HG03095 (cell line): ENCODE results near the gene TMEM117.
"Not testable (repeated sequence)": the region's sequence is repeated elsewhere in the genome, so short reads cannot be mapped to it uniquely, and the experiment has no call there.

Source experiments
- ATAC-seq: cut with Tn5 transposase; IDR thresholded peaks from one replicate; pipeline ENCODE4 v1.9.1; 2021; ENCODE audit warnings: moderate library complexity; ENCODE audit not compliant: unreplicated experiment

The TMEM117 gene

GRCh38 chr12:44367136-44367535 is 531.3 kb downstream of the TMEM117 start:
- ATAC-seq: no peak

GRCh38 chr12:44367916-44368315 is 532.0 kb downstream of the TMEM117 start:
- no peak for ATAC-seq

- ATAC-seq: no peak
Measured at GRCh38 chr12:44369998-44370397, 534.1 kb downstream of the TMEM117 start.

DNA sequence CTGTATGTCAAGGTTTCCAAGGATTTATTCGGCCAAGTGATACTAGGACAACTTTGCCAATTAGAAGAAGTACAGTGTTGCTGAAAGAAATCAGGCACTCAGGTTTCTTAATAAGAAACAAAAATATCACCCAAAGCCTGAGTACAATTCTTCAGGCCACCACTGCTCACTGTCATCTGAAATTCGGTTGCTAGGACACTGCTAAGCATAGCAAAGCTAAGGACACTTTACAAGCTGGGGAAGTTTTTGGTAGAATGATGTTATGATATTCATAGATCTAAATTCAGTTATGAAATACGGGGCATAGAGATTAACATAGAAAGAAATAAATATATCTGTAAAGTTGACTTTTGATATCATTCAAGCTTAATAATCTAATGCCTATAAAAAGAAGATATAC is 535.1 kb downstream of the TMEM117 start:
- no peak for ATAC-seq

DNA sequence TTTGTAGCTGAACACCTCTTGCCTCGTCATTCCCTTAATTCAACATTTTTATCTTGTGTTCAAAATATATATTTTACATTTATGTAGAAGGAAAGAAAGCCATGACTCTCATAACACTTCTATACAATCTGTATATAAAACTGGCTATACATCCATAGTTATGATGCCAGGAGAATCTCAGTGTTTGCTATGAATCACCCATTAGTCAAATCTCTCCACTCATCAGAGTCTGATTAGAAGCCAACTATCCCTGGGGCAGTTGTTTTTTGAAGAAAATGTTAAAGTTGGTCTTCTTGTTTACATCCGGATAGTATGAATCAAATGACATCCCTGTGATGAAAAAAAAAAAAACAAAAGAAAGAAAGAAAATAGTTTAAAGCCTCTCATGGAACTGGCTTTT is 536.4 kb downstream of the TMEM117 start:
- no peak for ATAC-seq

GRCh38 chr12:44375694-44376093 is 539.8 kb downstream of the TMEM117 start:
- no peak for ATAC-seq

DNA sequence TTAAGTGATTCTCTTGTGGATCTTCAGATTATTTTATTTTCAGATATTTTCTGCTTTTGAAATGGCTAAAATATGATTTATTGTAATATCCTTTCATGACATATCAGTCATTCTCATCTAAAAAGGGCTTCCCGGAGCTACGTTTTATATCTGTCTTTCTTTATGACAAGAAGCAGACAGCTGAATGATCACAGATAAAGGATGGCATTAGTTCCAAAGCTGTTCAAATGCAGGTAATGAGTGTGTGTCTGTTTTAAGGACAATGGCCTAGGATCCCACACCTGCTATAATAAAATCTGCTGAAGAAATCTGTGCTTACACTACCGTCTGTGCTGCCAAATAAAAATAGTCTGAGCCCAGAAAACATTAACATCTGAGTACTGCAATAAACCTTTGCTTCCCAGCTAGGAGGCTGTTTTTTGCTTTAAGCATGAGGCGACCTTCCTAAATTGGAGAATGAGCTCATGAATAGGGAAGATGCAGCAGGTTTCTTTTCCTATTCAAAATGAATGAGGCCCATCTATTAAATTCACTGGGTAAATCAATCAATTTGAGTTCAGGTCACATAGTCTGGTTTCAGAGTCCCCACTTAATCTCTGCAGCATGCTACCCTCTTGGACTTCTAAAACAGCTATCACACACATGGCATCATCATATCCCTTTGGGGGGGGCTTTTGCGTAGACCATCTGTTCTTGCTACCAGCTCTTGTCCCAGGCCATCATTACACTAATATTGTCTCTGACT is 541.7 kb downstream of the TMEM117 start:
- no peak for ATAC-seq

- ATAC-seq: not testable (repeated sequence)
Measured at GRCh38 chr12:44379113-44379512, 543.2 kb downstream of the TMEM117 start.

GRCh38 chr12:44379831-44380230 is 544.0 kb downstream of the TMEM117 start:
- ATAC-seq: no peak

DNA sequence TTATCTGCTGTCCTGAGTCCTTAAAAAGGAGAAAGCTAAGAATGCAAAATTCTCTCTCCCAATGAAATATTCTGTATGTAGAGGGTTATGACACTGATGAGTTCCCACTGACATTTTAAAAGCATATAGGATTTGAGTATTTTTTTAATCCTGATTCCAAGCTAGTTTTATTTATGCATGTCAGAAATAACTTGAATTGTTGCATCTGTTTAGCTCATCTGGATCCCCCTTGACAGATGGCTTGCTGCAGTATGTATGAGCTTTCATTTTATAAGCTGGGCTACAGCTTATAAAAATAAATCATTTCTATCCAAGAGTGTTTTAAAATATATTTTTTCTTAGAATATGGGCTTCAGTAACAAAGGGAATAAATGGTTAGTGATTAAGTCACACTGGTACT is 545.0 kb downstream of the TMEM117 start:
- ATAC-seq: no peak

GRCh38 chr12:44381341-44381740 is 545.5 kb downstream of the TMEM117 start:
- ATAC-seq: no peak

DNA sequence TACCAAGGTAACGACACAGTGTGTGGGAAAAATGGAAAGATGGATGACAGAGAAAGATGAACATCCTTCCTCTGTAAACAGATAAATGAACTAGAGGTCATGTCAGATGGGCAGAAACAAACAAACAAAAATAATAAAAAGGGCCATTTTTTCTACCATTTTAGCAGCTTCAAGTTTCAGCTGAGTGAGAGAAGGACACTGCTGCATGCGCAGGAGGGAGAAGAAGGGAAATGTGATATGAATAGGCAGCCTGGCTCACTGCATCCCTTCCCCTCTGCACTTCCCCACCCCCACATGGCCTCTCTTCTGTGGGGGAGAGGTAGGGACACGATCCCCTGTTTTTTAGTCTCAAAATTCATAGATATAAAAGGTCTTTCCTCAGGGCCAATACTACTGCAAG is 548.3 kb downstream of the TMEM117 start:
- ATAC-seq: no peak

GRCh38 chr12:44385964-44386363 is 550.1 kb downstream of the TMEM117 start:
- ATAC-seq: no peak

- no peak for ATAC-seq
Measured at GRCh38 chr12:44387581-44387980, 551.7 kb downstream of the TMEM117 start.

DNA sequence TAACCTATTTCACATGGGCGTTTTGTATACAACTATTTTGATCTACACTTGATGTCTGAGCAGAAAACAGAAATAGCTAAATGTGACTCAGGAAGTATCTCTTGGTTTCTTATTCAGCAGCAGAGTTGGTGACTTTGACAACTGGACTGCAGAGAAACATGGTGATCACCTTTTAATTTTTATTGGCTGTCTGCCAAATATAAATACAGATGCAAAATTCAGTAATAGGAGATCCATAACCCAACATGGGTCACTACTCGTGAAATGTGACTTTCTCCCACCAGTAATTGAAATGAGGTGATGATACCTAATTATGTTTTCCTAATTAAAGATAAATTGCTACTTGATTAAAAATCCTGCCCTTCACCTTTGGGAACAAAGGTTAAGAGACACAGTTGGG is 553.2 kb downstream of the TMEM117 start:
- no peak for ATAC-seq

DNA sequence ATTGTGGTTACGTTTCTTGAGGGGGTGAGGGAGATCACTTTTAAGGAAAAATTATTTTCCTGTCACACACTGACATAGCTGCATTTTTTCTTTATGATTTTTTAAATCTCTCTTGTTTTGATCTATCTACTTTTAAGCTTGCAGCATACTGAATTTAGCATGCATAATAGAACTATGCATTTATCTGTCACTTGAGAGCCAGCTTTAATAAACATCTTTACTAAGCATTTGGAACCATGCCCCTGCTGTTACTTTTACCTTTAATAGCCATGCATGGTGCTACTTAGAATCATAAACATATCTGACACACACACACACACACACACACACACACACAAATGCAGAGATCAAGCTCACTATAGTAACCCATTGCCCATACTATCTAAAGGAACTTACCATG is 554.0 kb downstream of the TMEM117 start:
- no peak for ATAC-seq

- ATAC-seq: no peak
Measured at GRCh38 chr12:44397631-44398030, 561.8 kb downstream of the TMEM117 start.

GRCh38 chr12:44403185-44403584 is 567.3 kb downstream of the TMEM117 start:
- ATAC-seq: no peak

GRCh38 chr12:44405297-44405696 is 569.4 kb downstream of the TMEM117 start:
- no peak for ATAC-seq

DNA sequence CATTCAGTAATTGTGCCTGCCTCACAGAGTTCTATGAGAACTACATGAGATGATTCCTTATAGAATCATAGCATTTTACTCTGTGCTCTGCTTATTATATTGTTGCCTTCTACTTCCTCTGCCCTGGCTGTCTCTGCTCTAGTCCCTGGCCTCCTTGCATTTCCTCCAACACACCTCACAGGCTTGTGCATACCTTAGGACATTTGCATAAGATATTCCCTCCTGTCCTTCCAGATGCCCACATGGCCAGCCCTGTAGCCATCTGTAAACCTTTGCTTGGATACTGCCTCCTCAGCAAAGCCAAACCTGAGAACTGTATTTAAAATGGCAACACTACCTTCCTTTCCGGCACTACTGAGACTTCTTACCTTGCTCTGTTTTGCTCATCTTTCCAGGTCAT is 586.7 kb downstream of the TMEM117 start:
- no peak for ATAC-seq

DNA sequence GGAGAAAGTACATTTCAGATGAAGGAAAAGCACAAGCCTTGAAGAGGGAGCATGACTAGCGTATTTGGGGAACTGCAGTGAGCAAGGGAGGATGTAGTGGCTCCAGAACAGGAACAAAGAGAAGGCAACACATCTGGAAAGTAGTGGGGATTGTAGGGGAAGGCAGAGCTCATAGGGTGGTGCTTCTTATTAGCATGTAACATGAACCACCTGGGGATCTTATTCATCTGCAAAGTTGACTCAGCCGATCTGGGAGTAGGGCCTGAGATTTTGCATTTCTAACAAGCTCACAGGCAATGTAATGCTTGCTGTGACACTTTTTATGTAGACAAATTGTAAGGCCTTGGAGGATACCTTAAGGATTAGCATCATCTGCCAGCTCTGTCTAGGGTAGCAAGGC is 592.9 kb downstream of the TMEM117 start:
- ATAC-seq: no peak

- peak; percentile 85 for ATAC-seq
Measured at GRCh38 chr12:44431647-44432343, 595.9 kb downstream of the TMEM117 start.

GRCh38 chr12:44433659-44434058 is 597.8 kb downstream of the TMEM117 start:
- no peak for ATAC-seq
